AG09309 (cell line): ENCODE data around the gene CDK5RAP1.
"Not testable (repeated sequence)": the region's sequence is repeated elsewhere in the genome, so short reads cannot be mapped to it uniquely, and the experiment has no call there.

Experiments used
- DNase-seq: peaks from one replicate; pipeline ENCODE4 v3.0.0-alpha.2; 2010; ENCODE audit warnings: low read depth
- H3K4me3 ChIP-seq: 2 replicates; pipeline ENCODE4 v1.5.1; 2011; ENCODE audit warnings: mild to moderate bottlenecking, low read depth, low read length, moderate library complexity; ENCODE audit not compliant: control insufficient read depth
- CTCF ChIP-seq: IDR thresholded peaks from 2 replicates; pipeline ENCODE4 v1.5.1; 2011; ENCODE audit warnings: mild to moderate bottlenecking, low read depth, low read length, inconsistent platforms; ENCODE audit not compliant: insufficient read depth, control insufficient read depth; ENCODE audit errors: missing control alignments

The CDK5RAP1 gene

GRCh38 chr20:33443006-33443511 lies 41.7 kb upstream of the CDK5RAP1 start:
- H3K4me3 ChIP-seq, result peak overlapping the region; percentile 64
- DNase-seq, result no peak
- no peak for TF ChIP-seq CTCF

- no peak for TF ChIP-seq CTCF
- H3K4me3 ChIP-seq, result peak overlapping the region; percentile 64
- no peak for DNase-seq
Observed at GRCh38 chr20:33442136-33443005, 41.1 kb upstream of the CDK5RAP1 start.

GRCh38 chr20:33441142-33441955 lies 40.0 kb upstream of the CDK5RAP1 start:
- H3K4me3 ChIP-seq, result no peak overlapping the region
- TF ChIP-seq CTCF, result no peak
- no peak for DNase-seq

- H3K4me3 ChIP-seq, DNase-seq: not testable (repeated sequence)
Observed at GRCh38 chr20:33440562-33440961, 39.2 kb upstream of the CDK5RAP1 start.

- no peak overlapping the region for H3K4me3 ChIP-seq
- no peak for TF ChIP-seq CTCF
- no peak for DNase-seq
Observed at GRCh38 chr20:33438481-33438880, 37.2 kb upstream of the CDK5RAP1 start.

GRCh38 chr20:33437141-33437911 lies 36.0 kb upstream of the CDK5RAP1 start:
- H3K4me3 ChIP-seq, result no peak overlapping the region
- no peak for DNase-seq
- no peak for TF ChIP-seq CTCF
